Inflammatory macrophage treated with lipopolysaccharide for 4 hours (primary cell): ENCODE measurements around the gene TMEM114.
"Not testable (repeated sequence)": the region's sequence is repeated elsewhere in the genome, so short reads cannot be mapped to it uniquely, and the experiment has no call there.

Source experiments
- DNase-seq: peaks from one replicate; pipeline ENCODE4 v3.0.0-alpha.2; 2020

The TMEM114 gene

DNA sequence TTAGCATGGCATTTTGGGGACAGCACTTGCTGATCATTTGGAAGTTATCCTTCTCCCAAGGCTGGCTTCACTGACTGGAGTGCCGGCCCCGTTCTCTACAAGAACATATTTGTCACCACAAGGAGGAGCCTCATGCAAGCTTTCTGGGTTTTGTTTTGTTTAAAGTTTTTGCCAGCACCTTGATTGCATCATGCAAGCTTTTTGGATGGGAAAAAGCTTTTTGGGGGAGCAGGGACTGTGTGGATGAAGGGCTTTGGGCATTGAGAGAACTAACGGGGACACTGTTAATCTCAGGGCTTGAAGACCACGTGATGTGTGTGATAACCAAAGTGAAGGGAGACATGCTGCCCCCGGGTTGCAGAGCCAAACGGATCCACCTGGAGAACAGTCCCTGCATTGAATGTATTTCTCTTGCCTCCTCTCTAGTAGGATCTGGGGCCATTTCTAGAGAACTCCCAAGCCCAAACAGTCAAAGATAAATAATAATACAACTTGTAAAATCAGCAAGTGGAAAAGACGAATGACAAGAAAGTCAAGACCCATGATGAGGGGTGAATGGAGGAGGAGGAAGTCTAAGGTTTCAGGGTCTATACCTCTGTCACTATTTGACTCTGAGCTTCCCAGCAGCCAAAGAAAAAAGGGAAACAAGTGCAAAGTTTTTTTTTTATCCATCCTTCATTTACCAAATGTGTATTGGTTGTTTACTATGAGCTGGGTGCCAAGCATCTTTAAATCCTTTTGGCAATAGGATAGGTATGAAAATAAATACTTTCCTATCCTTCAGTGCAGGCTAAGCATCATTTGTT lies 17.2 kb downstream of the TMEM114 start:
- DNase-seq = peak; percentile 47

DNA sequence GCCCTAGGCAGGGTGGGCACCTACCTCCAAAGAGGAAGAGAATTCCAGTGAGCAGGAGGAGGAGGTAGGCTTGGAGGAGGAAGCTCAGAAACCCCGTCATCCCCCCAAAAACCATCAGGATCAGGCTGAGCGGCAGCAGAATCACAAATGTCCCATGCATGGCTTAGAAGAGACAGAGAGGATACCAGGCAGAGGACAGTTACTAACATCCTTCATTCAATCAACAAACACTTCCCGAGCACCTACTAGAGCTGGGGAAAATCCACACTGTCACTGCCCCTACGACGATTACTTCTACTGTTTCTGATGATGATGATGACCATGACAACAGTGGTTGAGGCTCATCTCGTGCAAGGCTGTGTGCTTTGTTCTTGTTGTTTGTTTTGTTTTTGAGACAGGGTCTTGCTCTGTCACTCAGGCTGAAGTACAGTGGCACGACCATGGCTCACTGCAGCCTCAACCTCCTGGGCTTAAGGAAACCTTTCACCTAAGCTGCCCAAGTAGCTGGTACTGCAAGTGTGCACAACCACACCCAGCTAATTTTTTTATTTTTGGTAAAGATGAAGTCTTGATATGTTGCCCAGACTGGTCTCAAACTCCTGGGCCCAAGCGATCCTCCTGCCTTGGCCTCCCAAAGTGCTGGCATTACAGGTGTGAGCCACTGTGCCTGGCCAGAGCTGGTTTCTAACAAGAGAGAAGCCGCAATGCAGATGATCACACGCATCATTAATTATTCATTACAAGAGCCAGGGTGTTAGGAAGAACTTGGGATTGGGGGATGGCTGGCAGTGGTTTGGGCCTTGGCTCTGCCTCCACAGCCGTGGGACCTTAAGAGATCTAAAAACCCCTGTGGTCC lies 18.0 kb downstream of the TMEM114 start:
- DNase-seq = no peak

- DNase-seq = peak; percentile 54
Measured at GRCh38 chr16:8571061-8571596, 19.2 kb downstream of the TMEM114 start.

DNA sequence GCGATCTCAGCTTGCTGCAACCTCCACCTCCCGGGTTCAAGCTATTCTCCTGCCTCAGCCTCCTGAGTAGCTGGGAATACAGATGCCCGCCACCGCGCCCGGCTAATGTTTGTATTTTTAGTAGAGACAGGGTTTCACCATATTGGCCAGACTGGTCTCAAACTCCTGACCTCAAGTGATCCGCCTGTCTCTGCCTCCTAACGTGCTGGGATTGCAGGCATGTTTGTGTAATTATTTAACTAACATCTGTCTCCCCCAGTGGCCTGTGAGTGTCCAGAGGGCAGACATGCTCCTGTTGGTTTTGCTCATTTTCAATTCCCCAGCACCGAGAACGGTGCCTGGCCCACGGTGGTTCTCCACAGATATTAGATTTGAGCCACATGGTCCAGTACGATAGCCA lies 19.9 kb downstream of the TMEM114 start:
- not testable (repeated sequence) for DNase-seq

DNA sequence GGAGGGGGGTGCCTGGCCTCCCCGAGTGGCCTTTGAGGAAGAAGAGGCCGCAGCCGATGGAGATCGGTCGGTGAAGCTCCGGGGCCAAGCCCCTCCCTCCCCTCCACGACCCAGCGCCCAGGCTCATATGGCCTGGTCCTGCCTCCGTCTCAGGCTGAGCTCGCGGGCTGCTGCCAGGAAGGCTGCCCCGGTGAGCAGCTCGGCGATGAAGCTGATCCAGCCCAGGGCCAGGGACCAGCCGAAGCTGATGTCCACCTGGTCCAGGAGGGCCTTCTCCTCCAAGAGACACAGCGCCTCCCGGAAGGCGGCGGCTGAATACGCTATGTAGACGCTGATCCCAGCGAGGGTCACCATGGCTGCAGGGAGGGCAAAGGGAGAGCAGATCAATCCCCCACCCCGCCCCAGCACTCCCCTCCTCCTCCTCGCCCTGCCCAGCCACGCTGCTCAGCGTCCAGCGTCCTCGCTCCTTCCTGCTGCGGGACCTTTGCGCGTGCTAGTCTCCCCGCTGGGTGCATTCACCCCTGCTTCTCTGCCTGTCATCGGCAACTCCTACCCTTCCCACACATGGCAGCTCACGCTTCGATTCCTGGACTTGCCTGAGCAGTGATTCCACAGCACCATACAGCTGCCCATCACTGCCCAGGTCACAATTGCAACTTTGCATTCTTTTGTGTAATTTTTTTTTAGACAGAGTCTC lies 20.5 kb downstream of the TMEM114 start:
- no peak for DNase-seq

- no peak for DNase-seq
Measured at GRCh38 chr16:8568231-8568617, 22.1 kb downstream of the TMEM114 start.

GRCh38 chr16:8567355-8568230 lies 22.7 kb downstream of the TMEM114 start:
- DNase-seq = peak; percentile 92

GRCh38 chr16:8565498-8565897 lies 24.8 kb downstream of the TMEM114 start:
- DNase-seq = no peak

DNA sequence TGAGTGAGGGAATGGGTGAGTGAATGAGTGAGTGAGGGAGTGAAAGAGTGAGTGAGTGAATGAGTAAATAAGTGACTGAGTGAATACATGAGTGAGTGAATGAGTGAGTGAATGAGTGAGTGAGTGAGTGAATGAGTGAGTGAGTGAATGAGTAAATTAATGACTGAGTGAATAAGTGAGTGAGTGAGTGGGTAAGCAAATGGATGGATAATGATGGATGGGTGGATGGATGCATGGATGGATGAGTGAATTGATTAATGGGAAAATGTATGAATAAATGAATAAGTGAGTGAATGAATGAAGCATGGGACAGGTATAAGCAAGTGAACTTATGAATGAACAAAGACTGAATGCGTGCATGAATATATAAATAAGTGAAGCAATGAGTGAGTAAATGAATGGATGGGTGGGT lies 25.4 kb downstream of the TMEM114 start:
- DNase-seq = no peak

DNA sequence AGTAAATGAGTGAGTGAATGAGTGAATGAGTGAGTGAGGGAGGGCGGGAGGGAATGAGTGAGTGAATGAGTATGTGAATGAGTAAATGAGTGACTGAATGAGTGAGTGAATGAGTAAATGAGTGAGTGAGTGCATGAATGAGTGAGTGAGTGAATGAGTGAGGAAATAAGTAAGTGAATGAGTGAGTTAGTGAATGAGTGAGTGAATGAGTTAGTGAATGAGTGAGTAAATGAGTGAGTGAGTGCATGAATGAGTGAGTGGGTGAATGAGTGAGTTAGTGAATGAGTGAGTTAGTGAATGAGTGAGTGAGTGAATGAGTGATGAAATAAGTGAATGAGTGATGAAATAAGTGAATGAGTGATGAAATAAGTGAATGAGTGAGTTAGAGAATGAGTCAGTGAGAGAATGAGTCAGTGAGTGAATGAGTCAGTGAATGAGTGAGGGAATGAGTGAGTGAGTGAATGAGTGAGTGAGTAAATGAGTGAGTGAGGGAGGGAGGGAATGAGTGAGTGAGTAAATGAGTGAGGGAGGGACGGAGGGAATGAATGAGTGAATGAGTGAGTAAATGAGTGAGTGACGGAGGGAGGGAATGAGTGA lies 26.3 kb downstream of the TMEM114 start:
- not testable (repeated sequence) for DNase-seq

DNA sequence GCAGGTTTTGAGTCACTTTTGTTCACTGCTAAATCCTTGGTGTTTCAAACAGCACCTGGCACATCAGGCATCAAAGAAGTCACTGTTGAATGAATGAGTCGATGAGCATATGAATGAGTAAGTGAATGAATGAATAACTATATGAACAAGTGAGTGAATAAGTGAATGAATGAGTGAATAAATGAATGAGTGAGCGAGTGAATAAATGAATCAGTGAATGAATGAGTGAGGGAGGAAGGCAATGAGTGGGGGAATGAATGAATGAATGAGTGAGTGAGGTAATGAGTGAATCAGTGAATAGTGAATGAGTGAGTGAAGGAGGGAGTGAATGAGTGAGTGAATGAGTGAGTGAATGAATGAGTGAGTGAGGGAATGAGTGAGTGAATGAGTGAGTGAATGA lies 28.8 kb downstream of the TMEM114 start:
- DNase-seq = no peak

DNA sequence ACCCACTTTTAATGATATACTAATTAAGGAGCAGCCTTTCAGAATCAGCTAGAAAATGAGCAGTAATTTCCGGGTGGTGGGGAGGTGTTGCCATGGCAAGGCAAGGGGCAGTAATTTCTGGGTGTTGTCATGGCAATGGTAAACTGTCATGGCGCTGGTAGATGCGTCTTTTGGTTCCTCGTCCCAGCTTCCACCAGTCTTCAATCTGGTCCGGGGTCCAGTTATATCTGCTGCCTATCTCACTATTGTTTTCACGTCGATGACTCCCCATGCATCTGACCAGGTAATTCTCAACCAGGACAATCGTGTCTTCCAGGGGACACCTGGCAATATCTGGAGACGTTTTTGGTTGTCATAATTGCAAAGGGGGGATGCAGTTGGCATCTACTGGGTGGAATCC lies 34.9 kb downstream of the TMEM114 start:
- no peak for DNase-seq

- DNase-seq = no peak
Measured at GRCh38 chr16:8554881-8555280, 35.4 kb downstream of the TMEM114 start.

DNA sequence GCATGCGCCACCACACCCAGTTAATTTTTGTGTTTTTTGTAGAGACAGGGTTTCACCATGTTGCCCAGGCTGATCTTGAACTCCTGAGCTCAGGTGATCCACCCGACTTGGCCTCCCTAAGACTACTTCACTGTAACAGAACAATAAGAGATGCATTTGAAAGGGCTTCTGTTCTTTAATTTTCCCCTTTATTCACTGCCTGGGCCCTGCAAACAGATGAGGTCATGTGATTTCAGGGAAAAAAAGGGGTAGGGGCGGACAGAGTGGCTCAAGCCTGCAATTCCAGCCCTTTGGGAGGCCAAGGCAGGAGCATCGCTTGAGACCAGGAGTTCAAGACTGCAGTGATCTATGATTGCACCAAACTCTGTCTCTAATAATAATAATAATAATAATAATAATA lies 36.3 kb downstream of the TMEM114 start:
- no peak for DNase-seq

DNA sequence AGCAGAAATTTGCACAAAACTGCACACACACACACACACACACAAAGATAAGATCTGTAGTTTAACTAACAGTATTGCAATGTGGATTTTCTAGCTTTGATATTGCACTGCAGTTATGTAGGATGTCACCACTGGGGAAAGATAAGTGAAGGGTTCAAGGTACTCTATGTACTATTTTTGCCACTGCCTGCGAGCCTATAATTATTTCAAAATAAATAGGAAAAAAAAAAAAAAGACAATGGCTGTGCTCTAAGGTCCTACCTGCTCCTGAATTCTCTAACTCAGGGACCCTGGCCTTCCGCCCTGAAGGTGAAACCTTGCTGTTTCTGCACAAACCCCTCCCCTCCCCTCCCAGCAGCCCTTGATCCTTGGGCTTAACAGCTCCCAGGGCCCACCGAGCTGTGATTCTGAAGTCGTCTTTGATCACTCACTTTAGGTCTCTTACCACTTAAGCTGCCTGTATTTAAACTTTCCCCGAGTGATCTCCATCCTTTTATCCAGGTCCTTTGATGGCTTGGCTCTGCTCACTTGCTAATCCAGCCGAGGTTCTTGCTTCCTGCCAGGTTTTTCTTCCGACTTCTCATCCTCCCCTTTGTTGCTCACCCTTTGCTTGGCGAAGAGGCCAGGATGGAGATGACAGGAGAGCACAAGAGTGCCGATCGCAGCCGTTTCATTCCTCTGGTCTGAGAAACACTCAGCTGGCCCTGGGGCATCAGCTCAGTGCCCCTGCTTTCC lies 37.7 kb downstream of the TMEM114 start:
- no peak for DNase-seq

GRCh38 chr16:8551388-8552332 lies 38.7 kb downstream of the TMEM114 start:
- no peak for DNase-seq

GRCh38 chr16:8550728-8551387 lies 39.5 kb downstream of the TMEM114 start:
- DNase-seq = no peak

DNA sequence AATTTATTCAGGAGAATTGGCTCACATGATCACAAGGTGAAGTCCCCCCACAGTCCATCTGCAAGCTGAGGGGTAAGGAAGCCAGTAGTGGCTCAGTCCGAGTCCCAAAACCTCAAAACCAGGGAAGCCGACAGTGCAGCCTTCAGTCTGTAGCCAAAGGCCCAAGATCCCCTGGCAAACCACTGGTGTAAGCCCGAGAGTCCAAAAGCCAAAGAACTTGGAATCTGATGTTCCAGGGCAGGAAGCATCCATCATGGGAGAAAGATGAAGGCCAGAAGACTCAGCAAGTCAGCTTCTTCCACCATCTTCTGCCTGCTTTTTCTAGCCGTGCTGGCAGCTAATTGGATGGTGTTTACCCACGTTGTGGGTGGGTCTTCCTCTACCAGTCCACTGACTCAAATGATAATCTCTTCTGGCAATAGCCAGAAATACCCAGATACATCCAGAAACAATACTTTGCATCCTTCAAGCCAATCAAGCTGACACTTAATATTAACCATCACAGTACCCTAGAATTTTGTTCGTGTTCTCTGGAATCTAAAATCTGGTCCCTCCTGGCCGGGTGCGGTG lies 40.4 kb downstream of the TMEM114 start:
- DNase-seq = no peak

DNA sequence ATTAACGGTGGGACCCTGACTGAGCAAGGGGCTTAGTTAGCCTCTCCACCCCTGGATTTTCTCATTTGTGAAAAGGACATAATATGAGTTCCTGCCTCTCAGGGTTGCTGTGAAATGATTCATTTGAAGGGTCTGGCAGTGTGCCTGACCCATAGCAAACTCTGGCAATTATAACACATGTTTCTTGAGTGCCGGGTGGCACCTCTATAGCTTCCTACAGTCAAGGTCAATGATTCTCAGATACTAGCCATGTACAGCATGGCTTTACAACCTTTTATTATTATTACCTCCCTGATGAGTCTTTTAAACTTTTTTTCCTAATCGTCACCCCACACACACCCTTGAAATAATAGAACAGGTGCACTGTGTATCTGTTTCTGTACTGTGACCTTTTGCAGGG lies 42.1 kb downstream of the TMEM114 start:
- no peak for DNase-seq
